Progenitor cell of endocrine pancreas (in vitro differentiated cells): Measurements from ENCODE around the gene TCEA2. TPM values are rescaled to one million over a fixed set of nuclear protein-coding genes. Genes with fewer than 3 reads are reported as not detected.

Source experiments
- DNase-seq: peaks from one replicate; pipeline ENCODE4 v3.0.0; 2021; ENCODE audit warnings: low spot score; ENCODE audit not compliant: unreplicated experiment
- H3K27ac Mint-ChIP-seq: 2 replicates; pipeline ENCODE4 v1.8.0; 2021; ENCODE audit warnings: mild to moderate bottlenecking, moderate library complexity, mixed read lengths
- H3K27me3 Mint-ChIP-seq: 2 replicates; pipeline ENCODE4 v1.8.0; 2021; ENCODE audit warnings: mixed read lengths
- H3K36me3 Mint-ChIP-seq: 2 replicates; pipeline ENCODE4 v1.8.0; 2022; ENCODE audit warnings: mixed read lengths; ENCODE audit not compliant: insufficient read depth
- H3K4me1 Mint-ChIP-seq: 2 replicates; pipeline ENCODE4 v1.8.0; 2021; ENCODE audit warnings: low read depth, mixed read lengths
- H3K4me3 Mint-ChIP-seq: 2 replicates; pipeline ENCODE4 v1.8.0; 2021; ENCODE audit warnings: low read depth, mild to moderate bottlenecking, moderate library complexity, mixed read lengths
- H3K9me3 Mint-ChIP-seq: 2 replicates; pipeline ENCODE4 v1.8.0; 2021; ENCODE audit warnings: low read depth, mixed read lengths
- CTCF ChIP-seq: fragments of 200-600 bp; sonication (generic); IDR thresholded peaks from one replicate; pipeline ENCODE4 v1.5.0; 2021; ENCODE audit warnings: antibody characterized with exemption, mild to moderate bottlenecking; ENCODE audit not compliant: unreplicated experiment
- total RNA-seq: library from RNA; stranded (reverse); gene quantifications from 2 replicates; pipeline ENCODE4 v1.2.1, GENCODE V29; 2021

TCEA2 gene
- total RNA-seq, 1 donor from 2014 or later: 92.7 TPM

DNA sequence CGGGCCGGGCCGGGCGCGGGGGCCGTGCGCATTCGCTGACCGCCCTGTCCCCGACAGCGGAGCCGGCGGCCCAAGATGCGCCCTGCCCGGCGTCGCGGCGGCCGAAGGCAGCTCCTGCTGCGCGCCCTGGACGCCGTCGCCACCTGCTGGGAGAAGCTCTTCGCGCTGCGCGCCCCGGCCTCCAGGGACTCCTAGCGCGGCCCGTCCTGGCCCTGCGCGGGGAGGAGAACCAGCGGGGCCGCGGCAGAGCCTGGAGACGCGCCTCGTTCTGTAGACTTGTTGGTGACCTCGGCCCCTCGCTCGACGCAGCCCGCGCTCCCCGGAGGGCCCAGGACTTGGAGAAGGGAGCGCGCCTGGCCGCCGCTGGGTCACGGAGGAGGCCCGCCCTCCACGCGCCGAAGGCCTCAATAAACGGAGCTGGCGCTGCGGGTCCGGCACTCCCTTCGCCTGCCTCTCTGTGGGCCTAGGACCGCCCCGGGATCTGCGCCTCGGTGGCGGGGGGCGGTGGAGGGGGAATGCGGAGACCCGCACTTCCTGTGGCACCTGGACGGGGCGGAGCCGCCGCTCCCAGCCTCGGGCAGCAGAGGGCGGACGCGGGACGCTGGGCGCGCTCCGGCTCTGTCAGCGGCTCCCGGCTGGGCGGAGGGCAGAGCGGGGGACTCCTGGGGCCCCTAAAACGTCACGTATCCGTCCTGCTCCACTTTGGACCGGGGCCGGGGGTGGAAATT lies 24.3 kb upstream of the TCEA2 start:
- Mint-ChIP-seq H3K4me1 (peaks cover 16% of the 10 kb centered on the region), H3K36me3 (peaks cover 5% of the 10 kb centered on the region), H3K27ac (no peak overlapping the region), H3K9me3 (no peaks in the 10 kb centered on the region), H3K27me3 (peaks cover 20% of the 10 kb centered on the region), H3K4me3 (peak overlapping the region; percentile 60)
- TF ChIP-seq CTCF: peak; percentile 66
- DNase-seq: peak; percentile 78

- H3K9me3 Mint-ChIP-seq: no peaks in the 10 kb centered on the region
- H3K4me3 Mint-ChIP-seq: peak overlapping the region; percentile 60
- no peak for DNase-seq
- H3K27ac Mint-ChIP-seq: no peak overlapping the region
- peaks cover 28% of the 10 kb centered on the region for H3K27me3 Mint-ChIP-seq
- H3K36me3 Mint-ChIP-seq: no peaks in the 10 kb centered on the region
- TF ChIP-seq CTCF: no peak
- peaks cover 16% of the 10 kb centered on the region for H3K4me1 Mint-ChIP-seq
Measured at GRCh38 chr20:64039293-64040160, 23.5 kb upstream of the TCEA2 start.

GRCh38 chr20:64040231-64041039 lies 22.6 kb upstream of the TCEA2 start:
- no peak overlapping the region for H3K27ac Mint-ChIP-seq
- no peak overlapping the region for H3K4me3 Mint-ChIP-seq
- TF ChIP-seq CTCF: no peak
- H3K36me3 Mint-ChIP-seq: no peaks in the 10 kb centered on the region
- H3K9me3 Mint-ChIP-seq: no peaks in the 10 kb centered on the region
- no peak for DNase-seq
- H3K4me1 Mint-ChIP-seq: peaks cover 13% of the 10 kb centered on the region
- H3K27me3 Mint-ChIP-seq: peaks cover 31% of the 10 kb centered on the region

DNA sequence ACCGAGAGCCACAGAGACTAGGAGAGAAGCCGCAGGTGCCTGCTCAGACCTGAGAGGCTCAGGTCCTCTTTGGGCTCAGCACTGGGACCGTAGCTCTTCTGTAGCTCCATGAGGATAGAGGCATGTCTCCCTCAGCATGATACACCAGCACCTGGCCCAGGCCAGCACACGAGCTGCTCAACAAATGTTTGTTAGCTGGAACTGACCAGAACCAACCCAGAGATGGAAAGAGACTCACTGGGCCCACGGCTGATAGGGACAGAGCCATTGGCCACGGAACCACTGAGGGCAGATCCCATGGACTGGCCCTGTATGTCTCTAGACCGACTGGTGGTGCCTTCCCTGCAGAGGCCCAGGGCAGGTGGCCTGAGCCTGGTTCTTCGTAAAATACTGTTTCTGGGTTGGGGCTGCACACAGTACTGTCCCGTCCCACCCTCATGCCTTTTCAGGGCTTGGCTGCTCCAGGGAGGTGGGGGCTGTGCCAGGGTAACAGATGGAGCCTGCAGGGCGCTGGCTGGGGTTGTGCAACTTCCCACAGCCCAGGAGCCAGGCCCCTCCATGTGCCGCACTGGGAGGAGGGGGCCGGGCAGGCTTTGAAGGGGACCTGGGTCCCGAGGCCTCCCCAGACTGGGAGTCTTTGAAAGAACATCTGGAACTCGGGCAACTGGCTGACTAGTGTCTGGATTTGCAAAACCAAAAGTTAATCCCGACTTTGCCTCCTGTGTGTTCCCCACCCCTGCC lies 21.8 kb upstream of the TCEA2 start:
- Mint-ChIP-seq H3K36me3 (no peaks in the 10 kb centered on the region), H3K27ac (no peak overlapping the region), H3K4me1 (peaks cover 9% of the 10 kb centered on the region), H3K4me3 (no peak overlapping the region), H3K9me3 (no peaks in the 10 kb centered on the region), H3K27me3 (peaks cover 38% of the 10 kb centered on the region)
- no peak for TF ChIP-seq CTCF
- no peak for DNase-seq
